GM19328 (cell line): ENCODE results near the gene SH2D4B.
"Not testable (repeated sequence)": the region's sequence is repeated elsewhere in the genome, so short reads cannot be mapped to it uniquely, and the experiment has no call there.

Experiments
- ATAC-seq: cut with Tn5 transposase; IDR thresholded peaks from one replicate; pipeline ENCODE4 v1.9.1; 2021; ENCODE audit warnings: mild to moderate bottlenecking, moderate library complexity; ENCODE audit not compliant: unreplicated experiment

SH2D4B gene

GRCh38 chr10:80523773-80524172 is 13.9 kb upstream of the SH2D4B start:
- no peak for ATAC-seq

GRCh38 chr10:80524190-80524909 is 13.4 kb upstream of the SH2D4B start:
- no peak for ATAC-seq

GRCh38 chr10:80526218-80526617 is 11.5 kb upstream of the SH2D4B start:
- no peak for ATAC-seq

GRCh38 chr10:80526742-80527141 is 11.0 kb upstream of the SH2D4B start:
- ATAC-seq: no peak

- ATAC-seq: no peak
These were observed 9.5 kb upstream of the SH2D4B start for GRCh38 chr10:80528185-80528700.

- no peak for ATAC-seq
These were observed 8.8 kb upstream of the SH2D4B start for GRCh38 chr10:80528901-80529300.

GRCh38 chr10:80529604-80530003 is 8.1 kb upstream of the SH2D4B start:
- ATAC-seq: no peak

- ATAC-seq: no peak
These were observed 7.5 kb upstream of the SH2D4B start for GRCh38 chr10:80530251-80530650.

GRCh38 chr10:80530816-80531215 is 6.9 kb upstream of the SH2D4B start:
- ATAC-seq: no peak

- no peak for ATAC-seq
These were observed 5.1 kb upstream of the SH2D4B start for GRCh38 chr10:80532571-80532970.

GRCh38 chr10:80534059-80534458 is 3.6 kb upstream of the SH2D4B start:
- ATAC-seq: not testable (repeated sequence)

GRCh38 chr10:80534646-80535045 is 3.1 kb upstream of the SH2D4B start:
- not testable (repeated sequence) for ATAC-seq

GRCh38 chr10:80535671-80536360 is 1.9 kb upstream of the SH2D4B start:
- peak; percentile 89 for ATAC-seq

- no peak for ATAC-seq
These were observed 1.3 kb upstream of the SH2D4B start for GRCh38 chr10:80536361-80536835.

- ATAC-seq: no peak
These were observed 491 bp upstream of the SH2D4B start for GRCh38 chr10:80537086-80537735.

- no peak for ATAC-seq
These were observed 931 bp downstream of the SH2D4B start for GRCh38 chr10:80538481-80539185.

- no peak for ATAC-seq
These were observed 1.8 kb downstream of the SH2D4B start for GRCh38 chr10:80539421-80540031.

- ATAC-seq: no peak
These were observed 2.4 kb downstream of the SH2D4B start for GRCh38 chr10:80540136-80540535.

GRCh38 chr10:80540618-80540980 is 2.9 kb downstream of the SH2D4B start:
- ATAC-seq: no peak

- peak; percentile 64 for ATAC-seq
These were observed 3.5 kb downstream of the SH2D4B start for GRCh38 chr10:80540981-80541750.
